ENCODE results near the gene CASP3.

DNA sequence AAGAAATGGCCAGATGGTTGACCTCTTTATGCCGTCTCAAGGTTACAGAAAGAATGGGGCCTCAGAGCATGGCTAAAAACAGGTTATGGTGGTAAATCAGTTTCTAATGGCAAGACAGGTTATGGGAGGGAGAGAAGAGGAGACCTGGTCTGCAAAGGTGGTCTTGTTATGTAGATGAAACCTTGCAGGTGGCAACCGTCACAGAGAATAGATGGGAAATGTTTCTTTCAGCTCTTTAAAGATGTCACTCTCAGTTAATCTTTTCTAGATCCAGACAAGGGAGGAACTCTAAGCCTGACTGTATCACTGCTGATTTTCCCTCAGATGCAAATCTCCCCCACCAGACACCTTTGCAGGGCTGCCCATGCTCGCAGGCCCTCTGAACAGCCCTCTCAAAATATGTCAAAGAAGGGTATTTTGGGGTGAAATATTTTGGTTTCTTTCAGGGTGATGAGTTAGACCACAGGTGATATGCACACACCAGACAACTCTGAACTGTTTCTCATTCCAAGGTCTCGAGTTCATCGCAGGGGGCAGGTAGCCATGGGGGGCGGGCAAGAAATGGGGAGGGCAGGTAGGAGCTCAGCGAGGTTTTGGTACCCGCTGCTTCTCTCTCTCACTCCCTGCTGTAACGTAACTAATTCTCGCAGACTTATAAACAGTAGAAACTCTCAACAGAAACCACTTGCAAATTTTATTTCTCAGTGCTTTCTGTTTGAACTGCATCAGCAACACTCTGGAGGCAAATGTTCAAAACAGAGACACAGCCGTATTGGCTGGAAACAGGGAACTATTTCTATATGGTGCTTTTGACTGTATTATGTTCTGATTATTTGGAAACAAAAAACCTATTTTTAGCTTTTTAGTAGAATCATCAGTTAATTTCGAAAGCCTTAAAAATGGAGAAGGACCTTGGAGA, 32.4 kb downstream of the CASP3 start:
- no peak for TF ChIP-seq CTCF (conservative IDR thresholded peaks at IDR 0.05; ENCODE audit: low read length)
- TF ChIP-seq EZH2phosphoT487 (IDR thresholded peaks at IDR 0.05; ENCODE audit: borderline replicate concordance, low read depth, low read length) = no peak
